SKM-1 (cell line): Measurements from ENCODE around the gene LGALS8.

Source experiments
- DNase-seq: peaks from one replicate; lab custom pipeline; 2025; ENCODE audit not compliant: unreplicated experiment; lab: John Stamatoyannopoulos, UW

Gene LGALS8

DNA sequence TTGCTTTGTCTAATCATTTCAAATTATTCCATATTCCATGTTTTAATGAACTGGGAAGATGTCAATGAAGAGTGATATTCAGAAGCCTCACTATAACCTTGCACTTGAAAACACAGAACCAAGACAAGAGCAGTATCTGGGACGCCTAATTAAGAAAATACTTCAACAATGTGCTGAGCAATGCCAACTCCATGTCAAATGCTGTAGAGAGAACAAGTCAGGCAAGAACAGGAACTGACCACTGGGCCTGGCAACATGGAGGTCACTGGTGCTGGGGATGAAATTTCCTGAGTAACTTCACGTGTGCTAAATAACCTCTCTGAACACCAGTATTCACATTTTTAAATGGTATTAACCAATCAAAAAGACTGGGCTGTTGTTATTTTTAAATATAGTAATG is 57.7 kb downstream of the LGALS8 start:
- no peak for DNase-seq

DNA sequence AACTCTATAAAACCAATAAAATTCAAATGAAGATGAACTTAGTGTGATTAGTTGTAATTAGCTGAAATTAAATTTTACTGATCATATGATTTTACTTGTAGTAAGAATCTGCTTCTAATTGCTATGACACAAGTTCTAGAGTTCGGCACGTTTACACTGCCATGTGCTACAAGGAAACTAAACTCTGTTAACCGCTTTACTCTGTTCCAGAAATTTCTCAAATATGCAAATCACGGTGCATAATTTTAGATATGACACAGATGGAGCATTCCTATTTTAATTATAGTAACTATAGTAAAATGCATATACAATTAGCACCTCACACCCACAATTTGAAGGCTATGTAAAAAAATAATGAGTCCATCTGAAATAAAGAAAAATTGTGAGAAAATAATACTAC is 65.7 kb downstream of the LGALS8 start:
- DNase-seq, result no peak

DNA sequence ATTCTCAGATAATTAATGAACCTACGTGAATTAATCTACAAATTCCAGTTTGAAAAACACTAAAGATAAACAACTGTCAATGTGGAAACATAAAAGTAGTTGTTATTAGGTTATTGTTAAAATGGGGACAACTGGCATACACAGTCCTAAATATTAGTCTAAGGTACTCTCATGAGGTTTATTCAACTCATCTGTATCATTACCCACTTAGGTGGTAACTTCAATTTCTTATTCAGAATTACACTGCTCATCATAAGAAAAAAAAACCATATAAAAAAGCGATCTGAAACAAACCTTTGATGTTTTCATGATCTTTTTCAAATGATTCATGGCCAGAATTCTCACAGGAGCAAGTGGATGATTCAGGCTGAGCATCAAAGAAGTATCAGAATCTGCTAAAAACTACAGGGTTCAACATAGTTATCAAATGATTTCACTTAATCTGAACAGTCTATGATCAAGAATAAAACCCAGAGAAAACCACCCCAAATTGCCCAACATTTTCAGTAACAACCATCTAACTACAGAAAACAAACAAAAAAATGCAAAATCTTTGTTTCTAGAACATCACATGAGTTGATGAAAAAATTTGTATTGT is 66.9 kb downstream of the LGALS8 start:
- no peak for DNase-seq

DNA sequence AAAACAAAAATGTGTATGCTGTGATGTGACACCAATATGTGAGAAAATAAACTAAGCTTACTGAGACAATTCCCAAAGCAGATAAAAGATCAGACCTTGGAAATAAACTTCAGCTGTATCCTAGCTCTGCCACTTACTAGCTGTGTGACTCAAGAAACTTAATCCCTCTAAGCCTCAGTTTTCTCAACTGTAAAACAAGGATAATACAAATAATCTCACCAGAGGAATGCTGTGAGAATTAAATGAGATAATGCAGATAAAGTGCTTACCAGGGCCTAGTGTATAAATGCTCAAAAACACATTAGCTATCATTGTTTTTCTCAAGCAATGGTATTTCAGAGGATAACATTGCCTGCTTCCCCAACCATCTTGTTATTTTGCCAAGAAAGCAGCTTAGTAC is 78.4 kb downstream of the LGALS8 start:
- no peak for DNase-seq
